Neuronal stem cell (in vitro differentiated cells): ENCODE data around the gene PGGHG.
A peak's percentile ranks its signal among the peaks of the same experiment; 100 is the strongest.

ENCODE experiments used
- DNase-seq: peaks from one replicate; pipeline ENCODE4 v3.0.0-alpha.2; 2013; ENCODE audit warnings: low spot score
- H2AFZ ChIP-seq: one replicate; pipeline ENCODE4 v1.6.1; 2013; ENCODE audit warnings: mild to moderate bottlenecking, low read length, inconsistent platforms
- H2AK5ac ChIP-seq: 2 replicates; pipeline ENCODE4 v1.6.1; 2013; ENCODE audit warnings: low read depth, mild to moderate bottlenecking, inconsistent platforms, low read length, moderate library complexity, mixed read lengths
- H2BK120ac ChIP-seq: 2 replicates; pipeline ENCODE4 v1.6.1; 2013; ENCODE audit warnings: low read depth, mild to moderate bottlenecking, inconsistent platforms, low read length, moderate library complexity, mixed read lengths
- H2BK12ac ChIP-seq: one replicate; pipeline ENCODE4 v1.6.1; 2013; ENCODE audit warnings: low read length, inconsistent platforms
- H2BK15ac ChIP-seq: 2 replicates; pipeline ENCODE4 v1.6.1; 2013; ENCODE audit warnings: mild to moderate bottlenecking, low read length, inconsistent platforms, mixed read lengths
- H2BK5ac ChIP-seq: one replicate; pipeline ENCODE4 v1.6.1; 2013; ENCODE audit warnings: inconsistent platforms, mild to moderate bottlenecking, low read length, moderate library complexity
- H3K14ac ChIP-seq: one replicate; pipeline ENCODE4 v1.6.1; 2013; ENCODE audit warnings: low read length, inconsistent platforms
- H3K18ac ChIP-seq: 2 replicates; pipeline ENCODE4 v1.6.1; 2013; ENCODE audit warnings: low read length, inconsistent platforms
- H3K23ac ChIP-seq: 2 replicates; pipeline ENCODE4 v1.6.1; 2013; ENCODE audit warnings: low read depth, mild to moderate bottlenecking, mixed read lengths, low read length, inconsistent platforms; ENCODE audit not compliant: poor library complexity
- H3K27ac ChIP-seq: replicated peaks from 3 replicates; pipeline ENCODE4 v1.5.1; 2013; ENCODE audit warnings: low read length, inconsistent platforms
- H3K27me3 ChIP-seq, 3 experiments: 2 replicates each; pipeline ENCODE4 v1.6.1; 2013; ENCODE audit warnings: low read length in 3 of 3, mild to moderate bottlenecking in 2 of 3, inconsistent platforms in 1 of 3, low read depth in 1 of 3, mixed read lengths in 1 of 3, moderate library complexity in 1 of 3; ENCODE audit not compliant: control insufficient read depth in 3 of 3, insufficient read depth in 3 of 3
- H3K36me3 ChIP-seq, 2 donors: replicated peaks in 1 of 2; 2 replicates each; pipeline ENCODE4 v1.6.1; 2013; ENCODE audit warnings: low read length in 2 of 2; ENCODE audit not compliant: control insufficient read depth in 2 of 2, insufficient read depth in 2 of 2
- H3K4ac ChIP-seq: 2 replicates; pipeline ENCODE4 v1.6.1; 2013; ENCODE audit warnings: inconsistent platforms, mild to moderate bottlenecking, low read length, moderate library complexity
- H3K4me1 ChIP-seq, 2 donors: 1 replicate in 1 of 2; 2 replicates in 1 of 2; pipeline ENCODE4 v1.6.1; 2013; ENCODE audit warnings: low read length in 2 of 2, low read depth in 1 of 2; ENCODE audit not compliant: control insufficient read depth in 2 of 2, insufficient read depth in 1 of 2
- H3K4me2 ChIP-seq: one replicate; pipeline ENCODE4 v1.6.1; 2013; ENCODE audit warnings: mild to moderate bottlenecking, low read length, inconsistent platforms; ENCODE audit not compliant: insufficient read depth, poor library complexity, severe bottlenecking
- H3K4me3 ChIP-seq, 2 donors: 2 replicates each; pipeline ENCODE4 v1.5.1; 2013; ENCODE audit warnings: low read length in 2 of 2, mild to moderate bottlenecking in 2 of 2, inconsistent platforms in 1 of 2, moderate library complexity in 1 of 2
- H3K79me1 ChIP-seq: one replicate; pipeline ENCODE4 v1.6.1; 2013; ENCODE audit warnings: low read depth, mild to moderate bottlenecking, inconsistent platforms, low read length, moderate library complexity
- H3K9ac ChIP-seq: one replicate; pipeline ENCODE4 v1.6.1; 2013; ENCODE audit warnings: mild to moderate bottlenecking, low read depth, low read length, inconsistent platforms; ENCODE audit not compliant: poor library complexity
- H3K9me3 ChIP-seq, 2 donors: replicated peaks in 1 of 2; 2 replicates each; pipeline versions ENCODE3 to v1.6.1; 2013; ENCODE audit warnings: low read length in 2 of 2, mild to moderate bottlenecking in 2 of 2, inconsistent platforms in 1 of 2, low read depth in 1 of 2, mixed read lengths in 1 of 2, moderate library complexity in 1 of 2; ENCODE audit not compliant: control insufficient read depth in 2 of 2, insufficient read depth in 1 of 2
- H4K8ac ChIP-seq: one replicate; pipeline ENCODE4 v1.6.1; 2013; ENCODE audit warnings: low read depth, mild to moderate bottlenecking, inconsistent platforms, low read length, moderate library complexity
- H4K91ac ChIP-seq: one replicate; pipeline ENCODE4 v1.6.1; 2013; ENCODE audit warnings: low read length, low read depth, mild to moderate bottlenecking, inconsistent platforms; ENCODE audit not compliant: poor library complexity
- WGBS, 2 donors: extraction: QIAGEN DNeasy Blood & Tissue Kit; methylation state at CpG; one replicate each; pipeline ENCODE4 v1.1.7; 2013; ENCODE audit warnings: missing lambda C conversion rate in 2 of 2, mixed read lengths in 1 of 2; ENCODE audit not compliant: insufficient read length in 2 of 2, insufficient replicate concordance in 1 of 2; ENCODE audit errors: extremely low coverage in 2 of 2; 5-methylcytosine and 5-hydroxymethylcytosine counted together

PGGHG gene

GRCh38 chr11:299081-299891, 10.4 kb downstream of the PGGHG start, which contains the start of gene IFITM5:
Gene IFITM5 (minus strand): TSS chr11:299526. CDS start chr11:299490, 36 bp downstream.
- Histone ChIP-seq H2BK120ac (peak within 1 kb of the TSS; percentile 10), H3K18ac (peak within 1 kb of the TSS; percentile 86), H2BK12ac (peak within 1 kb of the TSS; percentile 1), H3K14ac (no peak within 1 kb of the TSS), H3K4me2 (peak within 1 kb of the TSS; percentile 11), H3K27ac (no peak within 1 kb of the TSS), H3K4me1 (peaks cover 6 to 9% of the 10 kb centered on the region in 2 donors), H3K36me3 (peaks cover 4 to 5% of the 10 kb centered on the region in 2 donors), H3K27me3 (no peaks in the 10 kb centered on the region), H3K9ac (peak within 1 kb of the TSS; percentile 63), H3K4ac (no peak within 1 kb of the TSS), H2BK15ac (peak within 1 kb of the TSS; percentile 90), H3K79me1 (peaks cover 2% of the 10 kb centered on the region), H2AK5ac (peak within 1 kb of the TSS; percentile 28), H3K9me3 (peaks cover 4 to 5% of the 10 kb centered on the region in 2 donors), H4K8ac (peak within 1 kb of the TSS; percentile 17), H2AFZ (no peak within 1 kb of the TSS), H3K4me3 (no peak within 1 kb of the TSS), H3K23ac (peak within 1 kb of the TSS; percentile 80), H2BK5ac (peak within 1 kb of the TSS; percentile 66), H4K91ac (no peak within 1 kb of the TSS)
- WGBS, 2 donors = no CpG with 5 or more reads among the region's 40 CpGs
- DNase-seq = no peak

DNA sequence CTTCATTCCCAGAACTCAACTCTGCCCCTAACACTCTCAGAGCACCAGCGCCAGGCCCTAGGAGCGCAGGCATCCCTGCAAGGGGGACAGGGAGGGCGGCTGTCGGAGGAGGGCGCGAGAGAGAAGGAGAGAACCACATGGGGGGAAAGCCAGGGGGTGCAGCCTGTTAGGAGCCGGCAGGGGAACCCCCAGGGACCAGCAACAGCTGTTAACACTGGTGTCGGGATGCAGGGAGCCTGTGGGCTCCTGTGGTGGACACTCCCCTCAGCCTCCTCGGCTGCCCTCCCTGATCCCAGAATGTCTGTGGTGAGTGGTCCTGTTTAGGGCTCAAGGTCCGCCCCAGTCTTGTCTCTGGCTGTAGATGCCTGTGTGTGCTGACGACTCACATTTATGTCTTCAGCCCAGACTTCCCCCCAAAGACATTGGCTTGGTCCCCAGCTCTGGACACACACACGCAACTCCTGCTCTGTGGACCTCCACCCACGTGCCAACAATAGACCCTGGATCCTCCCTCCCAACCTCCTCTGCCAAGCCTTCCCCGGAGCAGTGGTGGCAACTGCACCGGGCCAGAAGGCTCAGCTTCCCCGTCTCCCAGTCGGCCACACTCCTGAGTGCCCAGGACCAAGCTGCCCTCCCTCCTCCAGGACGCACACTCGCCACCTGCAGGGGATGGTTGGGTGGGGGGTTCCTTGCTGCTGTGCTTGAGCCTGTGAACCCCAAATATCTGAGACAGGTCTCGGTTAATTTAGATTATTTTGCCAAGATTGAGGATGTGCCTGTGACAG, 11.2 kb downstream of the PGGHG start:
- Histone ChIP-seq H3K27ac (no peak overlapping the region), H3K23ac (no peak overlapping the region), H2AFZ (no peak overlapping the region), H3K4ac (no peak overlapping the region), H3K4me1 (peaks cover 8 to 9% of the 10 kb centered on the region in 2 donors), H3K79me1 (peaks cover 2% of the 10 kb centered on the region), H3K27me3 (no peaks in the 10 kb centered on the region), H3K36me3 (no peaks in the 10 kb centered on the region), H3K4me3 (no peak overlapping the region), H3K4me2 (no peak overlapping the region), H4K91ac (no peak overlapping the region), H3K9ac (peak overlapping the region; percentile 63), H2BK15ac (peak overlapping the region; percentile 90), H2BK5ac (peak overlapping the region; percentile 13), H3K18ac (peak overlapping the region; percentile 86), H3K14ac (no peak overlapping the region), H2BK12ac (peak overlapping the region; percentile 1), H2AK5ac (peak overlapping the region; percentile 28), H4K8ac (no peak overlapping the region), H3K9me3 (peaks cover 4 to 7% of the 10 kb centered on the region in 2 donors), H2BK120ac (peak overlapping the region; percentile 10)
- no CpG with 5 or more reads among the region's 20 CpGs for WGBS, 2 donors
- no peak for DNase-seq

DNA sequence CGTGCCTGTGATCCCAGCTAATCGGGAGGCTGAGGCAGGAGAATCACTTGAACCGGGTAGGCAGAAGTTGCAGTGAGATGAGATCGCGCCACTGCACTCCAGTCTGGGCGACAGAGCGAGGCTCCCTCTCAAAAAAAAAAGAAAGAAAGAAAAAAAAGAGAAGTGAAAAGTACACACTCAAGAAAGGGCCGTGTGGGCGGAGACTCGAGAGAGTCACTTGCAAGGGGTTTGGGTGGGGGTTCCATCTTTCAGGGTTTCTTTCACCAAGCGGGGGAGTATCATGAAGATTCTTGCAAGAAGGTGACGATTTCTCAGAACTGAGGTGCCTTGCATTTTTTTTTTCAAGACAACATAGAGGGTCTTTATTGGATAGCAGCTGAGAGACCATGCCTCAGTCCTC, 14.4 kb downstream of the PGGHG start:
- Histone ChIP-seq H2BK15ac (peak overlapping the region; percentile 93), H3K4me1 (peaks cover 26 to 27% of the 10 kb centered on the region in 2 donors), H4K8ac (no peak overlapping the region), H2AK5ac (peak overlapping the region; percentile 99), H3K27ac (no peak overlapping the region), H2BK12ac (peak overlapping the region; percentile 99), H3K14ac (no peak overlapping the region), H3K36me3 (no peaks in the 10 kb centered on the region), H3K4me2 (no peak overlapping the region), H2AFZ (no peak overlapping the region), H2BK5ac (no peak overlapping the region), H4K91ac (no peak overlapping the region), H3K9me3 (peaks cover 4 to 7% of the 10 kb centered on the region in 2 donors), H3K4ac (no peak overlapping the region), H3K79me1 (peaks cover 2% of the 10 kb centered on the region), H3K9ac (no peak overlapping the region), H3K27me3 (no peaks in the 10 kb centered on the region), H3K4me3 (no peak overlapping the region), H3K23ac (no peak overlapping the region), H3K18ac (peak overlapping the region; percentile 65), H2BK120ac (no peak overlapping the region)
- DNase-seq = no peak
- no CpG with 5 or more reads among the region's 12 CpGs for WGBS, 2 donors

GRCh38 chr11:304061-304506, 15.2 kb downstream of the PGGHG start:
- peak overlapping the region; percentile 70 for H2BK5ac ChIP-seq
- peaks cover 27 to 28% of the 10 kb centered on the region in 2 donors for H3K4me1 ChIP-seq
- no peaks in the 10 kb centered on the region for H3K36me3 ChIP-seq
- H3K18ac ChIP-seq = peak overlapping the region; percentile 95
- peak overlapping the region; percentile 93 for H2BK15ac ChIP-seq
- no peak overlapping the region for H4K8ac ChIP-seq
- no peak overlapping the region for H3K4me3 ChIP-seq
- H4K91ac ChIP-seq = peak overlapping the region; percentile 93
- peak overlapping the region; percentile 99 for H2AK5ac ChIP-seq
- no CpG with 5 or more reads among the region's 52 CpGs for WGBS, 2 donors
- H3K14ac ChIP-seq = no peak overlapping the region
- no peak overlapping the region for H3K23ac ChIP-seq
- H3K4me2 ChIP-seq = no peak overlapping the region
- peak overlapping the region; percentile 97 for H2BK120ac ChIP-seq
- H3K9me3 ChIP-seq = peaks cover 4 to 7% of the 10 kb centered on the region in 2 donors
- peak overlapping the region; percentile 46 for H3K4ac ChIP-seq
- peak overlapping the region; percentile 5 for H3K27ac ChIP-seq
- H2AFZ ChIP-seq = no peak overlapping the region
- no peaks in the 10 kb centered on the region for H3K27me3 ChIP-seq
- H3K9ac ChIP-seq = no peak overlapping the region
- peaks cover 2% of the 10 kb centered on the region for H3K79me1 ChIP-seq
- H2BK12ac ChIP-seq = peak overlapping the region; percentile 99
- no peak for DNase-seq
